Measurements from ENCODE around the gene SHH.

The SHH gene

GRCh38 chr7:155819186-155819585 lies 6.9 kb upstream of the SHH start:
- H3K27ac ChIP-seq (ENCODE audit: extremely low read depth, low read depth, low read length) = no peak overlapping the region
- no peaks in the 10 kb centered on the region for H3K4me1 ChIP-seq (ENCODE audit: control insufficient read depth, insufficient read depth, low read length)
- no peak overlapping the region for H3K4me3 ChIP-seq (ENCODE audit: low read depth, low read length)
- ChIA-PET POLR2A (no interaction called here), CTCF (no interaction called here)
- TF ChIP-seq SETDB1 (IDR thresholded peaks at IDR 0.05; ENCODE audit: insufficient read length, low read length) (no peak), ZBTB10 (tag by site-specific recombination; IDR thresholded peaks at IDR 0.05) (no peak), ZNF473 (tag by site-specific recombination; IDR thresholded peaks at IDR 0.05) (no peak), ZNF248 (tag by site-specific recombination; IDR thresholded peaks at IDR 0.05) (no peak), ZNF202 (tag by site-specific recombination; IDR thresholded peaks at IDR 0.05; ENCODE audit: borderline replicate concordance) (no peak)
- no peaks in the 10 kb centered on the region for H3K9me3 ChIP-seq (ENCODE audit: control insufficient read depth, insufficient read depth, low read depth, low read length)
- H3K36me3 ChIP-seq (ENCODE audit: control insufficient read depth in 2 of 2, insufficient read depth in 1 of 2, low read length in 2 of 2) = no peaks in the 10 kb centered on the region

DNA sequence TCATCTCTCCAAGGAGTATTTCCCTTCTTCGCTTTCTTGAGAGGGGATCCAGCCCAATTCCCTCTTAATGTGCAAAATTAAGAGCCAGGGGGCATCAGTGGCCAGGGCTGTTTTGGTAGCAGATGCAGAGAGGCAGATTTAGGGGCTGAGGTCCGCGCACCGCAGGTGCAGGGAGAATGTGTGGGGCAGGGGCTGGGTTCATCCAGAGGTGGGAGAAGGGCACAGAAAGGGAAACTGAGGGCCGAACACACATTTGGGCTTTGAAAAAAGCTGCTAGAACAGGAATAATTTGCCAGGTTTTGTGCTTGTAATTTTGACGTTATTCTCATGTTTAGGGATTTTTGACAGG lies 6.5 kb upstream of the SHH start:
- CTCF ChIA-PET = no interaction called here
- TF ChIP-seq ZNF16 (tag by site-specific recombination; IDR thresholded peaks at IDR 0.05; ENCODE audit: low read depth) = no peak
- TF ChIP-seq ZNF791 (tag by site-specific recombination; IDR thresholded peaks at IDR 0.05) = no peak
- no peak for TF ChIP-seq ZBTB49 (tag by site-specific recombination; IDR thresholded peaks at IDR 0.05; ENCODE audit: low read depth)
- no peak for TF ChIP-seq ZNF404 (tag by site-specific recombination; IDR thresholded peaks at IDR 0.05)
- TF ChIP-seq SP7 (tag by site-specific recombination; IDR thresholded peaks at IDR 0.05) = no peak
- TF ChIP-seq MZF1 (tag by site-specific recombination; IDR thresholded peaks at IDR 0.05; ENCODE audit: borderline replicate concordance) = no peak
- TF ChIP-seq KLF8 (tag by site-specific recombination; IDR thresholded peaks at IDR 0.05) = no peak
- TF ChIP-seq, protein P1, sequence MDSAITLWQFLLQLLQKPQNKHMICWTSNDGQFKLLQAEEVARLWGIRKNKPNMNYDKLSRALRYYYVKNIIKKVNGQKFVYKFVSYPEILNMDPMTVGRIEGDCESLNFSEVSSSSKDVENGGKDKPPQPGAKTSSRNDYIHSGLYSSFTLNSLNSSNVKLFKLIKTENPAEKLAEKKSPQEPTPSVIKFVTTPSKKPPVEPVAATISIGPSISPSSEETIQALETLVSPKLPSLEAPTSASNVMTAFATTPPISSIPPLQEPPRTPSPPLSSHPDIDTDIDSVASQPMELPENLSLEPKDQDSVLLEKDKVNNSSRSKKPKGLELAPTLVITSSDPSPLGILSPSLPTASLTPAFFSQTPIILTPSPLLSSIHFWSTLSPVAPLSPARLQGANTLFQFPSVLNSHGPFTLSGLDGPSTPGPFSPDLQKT (IDR thresholded peaks at IDR 0.05; ENCODE audit: borderline replicate concordance, low read depth, low read length) = no peak
- TF ChIP-seq ZNF391 (tag by site-specific recombination; IDR thresholded peaks at IDR 0.05; ENCODE audit: borderline replicate concordance, low read depth) = no peak
- TF ChIP-seq, protein P2, sequence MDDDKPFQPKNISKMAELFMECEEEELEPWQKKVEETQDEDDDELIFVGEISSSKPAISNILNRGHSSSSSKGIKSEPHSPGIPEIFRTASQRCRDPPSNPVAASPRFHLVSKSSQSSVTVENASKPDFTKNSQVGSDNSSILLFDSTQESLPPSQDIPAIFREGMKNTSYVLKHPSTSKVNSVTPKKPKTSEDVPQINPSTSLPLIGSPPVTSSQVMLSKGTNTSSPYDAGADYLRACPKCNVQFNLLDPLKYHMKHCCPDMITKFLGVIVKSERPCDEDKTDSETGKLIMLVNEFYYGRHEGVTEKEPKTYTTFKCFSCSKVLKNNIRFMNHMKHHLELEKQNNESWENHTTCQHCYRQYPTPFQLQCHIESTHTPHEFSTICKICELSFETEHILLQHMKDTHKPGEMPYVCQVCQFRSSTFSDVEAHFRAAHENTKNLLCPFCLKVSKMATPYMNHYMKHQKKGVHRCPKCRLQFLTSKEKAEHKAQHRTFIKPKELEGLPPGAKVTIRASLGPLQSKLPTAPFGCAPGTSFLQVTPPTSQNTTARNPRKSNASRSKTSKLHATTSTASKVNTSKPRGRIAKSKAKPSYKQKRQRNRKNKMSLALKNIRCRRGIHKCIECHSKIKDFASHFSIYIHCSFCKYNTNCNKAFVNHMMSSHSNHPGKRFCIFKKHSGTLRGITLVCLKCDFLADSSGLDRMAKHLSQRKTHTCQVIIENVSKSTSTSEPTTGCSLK (tag by site-specific recombination; IDR thresholded peaks at IDR 0.05) = no peak
- no peak for TF ChIP-seq GLIS2 (tag by site-specific recombination; IDR thresholded peaks at IDR 0.05)
- TF ChIP-seq ZNF664 (tag by site-specific recombination; IDR thresholded peaks at IDR 0.05) = no peak
- TF ChIP-seq, protein P3, sequence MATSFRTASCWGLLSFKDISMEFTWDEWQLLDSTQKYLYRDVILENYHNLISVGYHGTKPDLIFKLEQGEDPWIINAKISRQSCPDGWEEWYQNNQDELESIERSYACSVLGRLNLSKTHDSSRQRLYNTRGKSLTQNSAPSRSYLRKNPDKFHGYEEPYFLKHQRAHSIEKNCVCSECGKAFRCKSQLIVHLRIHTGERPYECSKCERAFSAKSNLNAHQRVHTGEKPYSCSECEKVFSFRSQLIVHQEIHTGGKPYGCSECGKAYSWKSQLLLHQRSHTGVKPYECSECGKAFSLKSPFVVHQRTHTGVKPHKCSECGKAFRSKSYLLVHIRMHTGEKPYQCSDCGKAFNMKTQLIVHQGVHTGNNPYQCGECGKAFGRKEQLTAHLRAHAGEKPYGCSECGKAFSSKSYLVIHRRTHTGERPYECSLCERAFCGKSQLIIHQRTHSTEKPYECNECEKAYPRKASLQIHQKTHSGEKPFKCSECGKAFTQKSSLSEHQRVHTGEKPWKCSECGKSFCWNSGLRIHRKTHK (tag by site-specific recombination; IDR thresholded peaks at IDR 0.05) = no peak
- TF ChIP-seq, protein P4, sequence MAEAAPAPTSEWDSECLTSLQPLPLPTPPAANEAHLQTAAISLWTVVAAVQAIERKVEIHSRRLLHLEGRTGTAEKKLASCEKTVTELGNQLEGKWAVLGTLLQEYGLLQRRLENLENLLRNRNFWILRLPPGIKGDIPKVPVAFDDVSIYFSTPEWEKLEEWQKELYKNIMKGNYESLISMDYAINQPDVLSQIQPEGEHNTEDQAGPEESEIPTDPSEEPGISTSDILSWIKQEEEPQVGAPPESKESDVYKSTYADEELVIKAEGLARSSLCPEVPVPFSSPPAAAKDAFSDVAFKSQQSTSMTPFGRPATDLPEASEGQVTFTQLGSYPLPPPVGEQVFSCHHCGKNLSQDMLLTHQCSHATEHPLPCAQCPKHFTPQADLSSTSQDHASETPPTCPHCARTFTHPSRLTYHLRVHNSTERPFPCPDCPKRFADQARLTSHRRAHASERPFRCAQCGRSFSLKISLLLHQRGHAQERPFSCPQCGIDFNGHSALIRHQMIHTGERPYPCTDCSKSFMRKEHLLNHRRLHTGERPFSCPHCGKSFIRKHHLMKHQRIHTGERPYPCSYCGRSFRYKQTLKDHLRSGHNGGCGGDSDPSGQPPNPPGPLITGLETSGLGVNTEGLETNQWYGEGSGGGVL (tag by site-specific recombination; IDR thresholded peaks at IDR 0.05) = no peak
- Histone ChIP-seq H3K4me1 (ENCODE audit: control insufficient read depth, insufficient read depth, low read length) (no peaks in the 10 kb centered on the region), H3K27ac (ENCODE audit: extremely low read depth, low read depth, low read length) (no peak overlapping the region), H3K4me3 (ENCODE audit: low read depth, low read length) (no peak overlapping the region), H3K36me3 (ENCODE audit: control insufficient read depth in 2 of 2, insufficient read depth in 1 of 2, low read length in 2 of 2) (no peaks in the 10 kb centered on the region), H3K9me3 (ENCODE audit: control insufficient read depth, insufficient read depth, low read depth, low read length) (no peaks in the 10 kb centered on the region)
- POLR2A ChIA-PET = no interaction called here
